Body of pancreas (tissue), 4 donors: Measurements from ENCODE around the gene SCPEP1. TPM values are rescaled to one million over a fixed set of nuclear protein-coding genes. Genes with fewer than 3 reads are reported as not detected.
A peak's percentile ranks its signal among the peaks of the same experiment; 100 is the strongest.

Source experiments
- ATAC-seq: fragments of 150-250 bp; one replicate; pipeline ENCODE4 v1.9.1; 2016
- DNase-seq, 4 donors: peaks; one replicate each; pipeline ENCODE4 v3.0.0-alpha.2; 2019
- H3K27ac ChIP-seq, 4 donors: fragments of 200-600 bp; sonication (generic); 1 replicate in 3 of 4; 2 replicates in 1 of 4; pipeline versions ENCODE4 v1.5.1 to v1.6.1; 2016 to 2019; ENCODE audit warnings: mild to moderate bottlenecking in 1 of 4, mixed read lengths in 1 of 4, moderate library complexity in 1 of 4
- H3K27me3 ChIP-seq, 2 donors: fragments of 200-600 bp; sonication (generic); one replicate each; pipeline ENCODE4 v1.6.0; 2016; ENCODE audit warnings: mild to moderate bottlenecking in 1 of 2
- H3K36me3 ChIP-seq, 2 donors: fragments of 200-600 bp; sonication (generic); replicated peaks in 1 of 2; 2 replicates each; pipeline ENCODE4 v1.5.1; 2016; ENCODE audit warnings: low read depth in 2 of 2; ENCODE audit not compliant: insufficient read depth in 1 of 2
- H3K4me1 ChIP-seq: fragments of 200-600 bp; sonication (generic); one replicate; pipeline ENCODE4 v1.6.0; 2016
- H3K4me3 ChIP-seq, 2 donors: fragments of 200-600 bp; sonication (generic); 1 replicate in 1 of 2; 2 replicates in 1 of 2; pipeline ENCODE4 v1.5.1; 2016 to 2019
- H3K9me3 ChIP-seq, 3 donors: fragments of 200-600 bp; sonication (generic); 1 replicate in 2 of 3; 2 replicates in 1 of 3; pipeline ENCODE4 v1.5.1; 2016
- CTCF ChIP-seq, 7 experiments: fragments of 450-650 bp in 4 of 7; fragments of 200-600 bp in 3 of 7; sonication (generic) in 3 of 7; IDR thresholded peaks; one replicate each; pipeline ENCODE4 v1.5.1; 2016 to 2019; ENCODE audit warnings: antibody characterized with exemption in 7 of 7
- POLR2A ChIP-seq, 3 donors: fragments of 450-650 bp; IDR thresholded peaks; one replicate each; pipeline ENCODE4 v1.6.1; 2016; ENCODE audit warnings: antibody characterized with exemption in 3 of 3, mild to moderate bottlenecking in 2 of 3
- WGBS, 2 donors: methylation state at CpG; one replicate each; pipeline ENCODE4 v1.1.5; 2017; 5-methylcytosine and 5-hydroxymethylcytosine counted together
- intact Hi-C: fragments of 100-400 bp; cut with DNase I; formaldehyde crosslinking; loops from one replicate; pipeline ENCODE4 v1.15.1; 2023
- total RNA-seq, 2 donors: library from RNA; depleted of rRNA; stranded (reverse); fragments of >200 nt; gene quantifications; one replicate each; pipeline ENCODE4 v1.1.0, GENCODE V29; 2016

The SCPEP1 gene
- total RNA-seq, 2 donors from 2014 or later = 27.0 to 57.7 TPM

GRCh38 chr17:57044976-57045867 lies 67.3 kb downstream of the SCPEP1 start:
- DNase-seq (peak in 1 of 4 donors; percentile 9), ATAC-seq (no peak)
- Histone ChIP-seq H3K27me3 (no peaks in the 10 kb centered on the region), H3K4me1 (peaks cover 11% of the 10 kb centered on the region), H3K27ac (no peak overlapping the region), H3K9me3 (no peaks in the 10 kb centered on the region), H3K4me3 (no peak overlapping the region), H3K36me3 (no peaks in the 10 kb centered on the region)
- TF ChIP-seq CTCF (IDR thresholded peaks at IDR 0.05) = no peak
- no peak for TF ChIP-seq POLR2A (IDR thresholded peaks at IDR 0.05)
- intact Hi-C loops = no loop called here
- 27 to 50% methylated on average over 33 to 49 of the region's 49 CpGs for WGBS, 2 donors

GRCh38 chr17:57045868-57046704 lies 68.2 kb downstream of the SCPEP1 start:
- DNase-seq = peak in 2 of 4 donors; percentile 18 to 27
- no peak for TF ChIP-seq CTCF (IDR thresholded peaks at IDR 0.05)
- 26 to 37% methylated on average over 33 to 68 of the region's 69 CpGs for WGBS, 2 donors

GRCh38 chr17:57046749-57047148 lies 68.8 kb downstream of the SCPEP1 start:
- H3K9me3 ChIP-seq = no peaks in the 10 kb centered on the region
- no peak for TF ChIP-seq POLR2A (IDR thresholded peaks at IDR 0.05)
- no peak for TF ChIP-seq CTCF (IDR thresholded peaks at IDR 0.05)
- intact Hi-C loops = no loop called here
- no peak overlapping the region for H3K27ac ChIP-seq
- H3K4me3 ChIP-seq = no peak overlapping the region
- WGBS, 2 donors = 71 to 93% methylated on average over 17 to 18 of the region's 18 CpGs
- DNase-seq = peak in 1 of 4 donors; percentile 22
- H3K36me3 ChIP-seq = no peaks in the 10 kb centered on the region
- peaks cover 11% of the 10 kb centered on the region for H3K4me1 ChIP-seq
- no peak for ATAC-seq
- no peaks in the 10 kb centered on the region for H3K27me3 ChIP-seq

More at GRCh38 chr17:57045868-57046704, 68.2 kb downstream of the SCPEP1 start:
- H3K36me3 ChIP-seq = no peaks in the 10 kb centered on the region
- peak; percentile 62 for ATAC-seq
- H3K27ac ChIP-seq = no peak overlapping the region
- H3K4me1 ChIP-seq = peaks cover 11% of the 10 kb centered on the region
- no peaks in the 10 kb centered on the region for H3K27me3 ChIP-seq
- H3K4me3 ChIP-seq = no peak overlapping the region
- no peaks in the 10 kb centered on the region for H3K9me3 ChIP-seq
- intact Hi-C loops = no loop called here

- ATAC-seq = no peak
- H3K4me3 ChIP-seq = no peak overlapping the region
- DNase-seq = no peak
- H3K9me3 ChIP-seq = no peaks in the 10 kb centered on the region
- TF ChIP-seq CTCF (IDR thresholded peaks at IDR 0.05) (no peak), POLR2A (IDR thresholded peaks at IDR 0.05) (no peak)
- intact Hi-C loops = no loop called here
- H3K36me3 ChIP-seq = no peaks in the 10 kb centered on the region
- H3K4me1 ChIP-seq = peaks cover 14% of the 10 kb centered on the region
- no peak overlapping the region for H3K27ac ChIP-seq
- WGBS, 2 donors = 90 to 100% methylated on average over 2 of the region's 2 CpGs
- H3K27me3 ChIP-seq = no peaks in the 10 kb centered on the region
These were observed 70.2 kb downstream of the SCPEP1 start for GRCh38 chr17:57048096-57048495.
